GM12891 (cell line): ENCODE results near the gene ATG12.

Experiments used
- PAX5 ChIP-seq: IDR thresholded peaks from 2 replicates; pipeline ENCODE4 v1.6.1; 2011; ENCODE audit warnings: low read length, moderate library complexity, mild to moderate bottlenecking; ENCODE audit not compliant: insufficient read depth, severe bottlenecking
- POLR2A ChIP-seq: IDR thresholded peaks from 2 replicates; pipeline ENCODE4 v1.6.1; 2011; ENCODE audit warnings: low read depth, low read length, control low read depth
- POLR2AphosphoS5 ChIP-seq: IDR thresholded peaks from 2 replicates; pipeline ENCODE4 v1.6.1; 2011; ENCODE audit warnings: low read depth, low read length, control low read depth
- POU2F2 ChIP-seq: IDR thresholded peaks from 2 replicates; pipeline ENCODE4 v1.6.1; 2011; ENCODE audit warnings: low read depth, mild to moderate bottlenecking, control low read depth, low read length, moderate library complexity
- TAF1 ChIP-seq: IDR thresholded peaks from 2 replicates; pipeline ENCODE4 v1.6.1; 2011; ENCODE audit warnings: low read depth, low read length, control low read depth

DNA sequence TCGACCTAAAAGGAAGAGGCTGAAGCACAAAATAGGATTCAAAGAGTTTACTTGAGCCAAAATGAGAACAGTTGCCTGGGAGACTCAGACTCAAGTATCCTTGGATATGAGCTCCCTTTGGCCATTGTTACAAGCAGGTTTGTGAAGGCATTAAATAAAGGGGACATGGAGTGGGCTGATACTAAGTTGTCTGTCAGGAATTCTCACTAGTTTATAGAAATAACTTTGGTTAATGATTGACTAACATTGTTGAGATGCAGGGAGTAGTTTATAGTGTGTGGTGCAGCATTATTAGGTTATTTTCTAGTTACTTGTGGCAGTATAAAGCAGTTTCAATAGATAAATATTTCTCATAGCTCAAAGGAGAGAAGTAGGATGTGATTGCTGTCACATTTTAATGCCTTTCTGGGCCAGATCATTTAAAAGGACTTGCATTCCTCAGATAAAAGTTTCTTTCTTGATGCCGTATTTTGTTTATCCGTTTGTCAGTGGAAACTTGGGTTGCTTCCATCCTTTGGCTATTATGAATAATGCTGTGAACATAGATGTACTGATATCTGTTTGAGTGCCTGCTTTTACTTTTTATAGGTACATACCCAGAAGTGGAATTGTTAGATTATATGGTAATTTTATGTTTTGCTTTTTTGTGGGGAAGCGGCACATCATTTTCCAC, 9.5 kb upstream of the ATG12 start:
- TF ChIP-seq POU2F2 (no peak), POLR2A (no peak), PAX5 (no peak), POLR2AphosphoS5 (no peak), TAF1 (no peak)
